ENCODE data around the gene SH3RF2. TPM values are rescaled to one million over a fixed set of nuclear protein-coding genes. Genes with fewer than 3 reads are reported as not detected.

SH3RF2 gene
- total and polyA plus RNA-seq, 9 of the 15 experiments (the other 6 are each of a cell fraction or from before 2014, with no cell fraction given), result 0.05 TPM; not detected in 8

- no peak for TF ChIP-seq BCLAF1 (IDR thresholded peaks at IDR 0.05; ENCODE audit: borderline replicate concordance in 1 of 2, control insufficient read depth in 1 of 2, low read depth in 2 of 2, low read length in 1 of 2)
- no peak for TF ChIP-seq KDM1A (IDR thresholded peaks at IDR 0.05)
- TF ChIP-seq TCF15 (CRISPR knock-in tag; IDR thresholded peaks at IDR 0.05), result no peak
- no peak for TF ChIP-seq NFRKB (IDR thresholded peaks at IDR 0.05; ENCODE audit: low read depth)
- no peak for TF ChIP-seq U2AF2 (optimal IDR thresholded peaks at IDR 0.05; ENCODE audit: low read depth, low read length)
- TF ChIP-seq MYBL2 (IDR thresholded peaks at IDR 0.05; ENCODE audit: low read depth), result no peak
- no peak for TF ChIP-seq MYBL2 (CRISPR knock-in tag; IDR thresholded peaks at IDR 0.05; ENCODE audit: borderline replicate concordance)
- no peak for TF ChIP-seq TAL1 (IDR thresholded peaks at IDR 0.05)
- no peak for TF ChIP-seq CBX5 (IDR thresholded peaks at IDR 0.05; ENCODE audit: borderline replicate concordance, low read depth)
- TF ChIP-seq GABPB1 (CRISPR knock-in tag; IDR thresholded peaks at IDR 0.05), result no peak
These were observed 78.6 kb downstream of the SH3RF2 start (continued) for GRCh38 chr5:146015001-146015400.

Data from K562 (cell line).